ENCODE measurements around the gene EEFSEC. TPM values are rescaled to one million over a fixed set of nuclear protein-coding genes. Genes with fewer than 3 reads are reported as not detected.
A peak's percentile ranks its signal among the peaks of the same experiment; 100 is the strongest.

The EEFSEC gene
- total RNA-seq, 1 donor from 2014 or later, result 23.4 TPM

- H3K27me3 Mint-ChIP-seq (ENCODE audit: low read depth), result no peaks in the 10 kb centered on the region
- TF ChIP-seq, protein P1, sequence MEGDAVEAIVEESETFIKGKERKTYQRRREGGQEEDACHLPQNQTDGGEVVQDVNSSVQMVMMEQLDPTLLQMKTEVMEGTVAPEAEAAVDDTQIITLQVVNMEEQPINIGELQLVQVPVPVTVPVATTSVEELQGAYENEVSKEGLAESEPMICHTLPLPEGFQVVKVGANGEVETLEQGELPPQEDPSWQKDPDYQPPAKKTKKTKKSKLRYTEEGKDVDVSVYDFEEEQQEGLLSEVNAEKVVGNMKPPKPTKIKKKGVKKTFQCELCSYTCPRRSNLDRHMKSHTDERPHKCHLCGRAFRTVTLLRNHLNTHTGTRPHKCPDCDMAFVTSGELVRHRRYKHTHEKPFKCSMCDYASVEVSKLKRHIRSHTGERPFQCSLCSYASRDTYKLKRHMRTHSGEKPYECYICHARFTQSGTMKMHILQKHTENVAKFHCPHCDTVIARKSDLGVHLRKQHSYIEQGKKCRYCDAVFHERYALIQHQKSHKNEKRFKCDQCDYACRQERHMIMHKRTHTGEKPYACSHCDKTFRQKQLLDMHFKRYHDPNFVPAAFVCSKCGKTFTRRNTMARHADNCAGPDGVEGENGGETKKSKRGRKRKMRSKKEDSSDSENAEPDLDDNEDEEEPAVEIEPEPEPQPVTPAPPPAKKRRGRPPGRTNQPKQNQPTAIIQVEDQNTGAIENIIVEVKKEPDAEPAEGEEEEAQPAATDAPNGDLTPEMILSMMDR (conservative IDR thresholded peaks at IDR 0.05), result no peak
- no peaks in the 10 kb centered on the region for H3K9me3 Mint-ChIP-seq
- no peak overlapping the region for H3K4me3 Mint-ChIP-seq
- H3K27ac Mint-ChIP-seq (ENCODE audit: unreplicated experiment), result no peak overlapping the region
- H3K36me3 Mint-ChIP-seq (ENCODE audit: low read depth), result no peaks in the 10 kb centered on the region
- DNase-seq (ENCODE audit: low read depth, low spot score), result no peak
- peaks cover 4% of the 10 kb centered on the region for H3K4me1 Mint-ChIP-seq
Observed at GRCh38 chr3:128307781-128308469, 154.6 kb downstream of the EEFSEC start.

GRCh38 chr3:128309026-128309425 is 155.7 kb downstream of the EEFSEC start:
- no peak overlapping the region for H3K27ac Mint-ChIP-seq (ENCODE audit: unreplicated experiment)
- H3K4me3 Mint-ChIP-seq, result no peak overlapping the region
- no peaks in the 10 kb centered on the region for H3K27me3 Mint-ChIP-seq (ENCODE audit: low read depth)
- DNase-seq (ENCODE audit: low read depth, low spot score), result no peak
- H3K4me1 Mint-ChIP-seq, result peaks cover 4% of the 10 kb centered on the region
- TF ChIP-seq, protein P1 (conservative IDR thresholded peaks at IDR 0.05), result no peak
- H3K36me3 Mint-ChIP-seq (ENCODE audit: low read depth), result no peaks in the 10 kb centered on the region
- no peaks in the 10 kb centered on the region for H3K9me3 Mint-ChIP-seq

DNA sequence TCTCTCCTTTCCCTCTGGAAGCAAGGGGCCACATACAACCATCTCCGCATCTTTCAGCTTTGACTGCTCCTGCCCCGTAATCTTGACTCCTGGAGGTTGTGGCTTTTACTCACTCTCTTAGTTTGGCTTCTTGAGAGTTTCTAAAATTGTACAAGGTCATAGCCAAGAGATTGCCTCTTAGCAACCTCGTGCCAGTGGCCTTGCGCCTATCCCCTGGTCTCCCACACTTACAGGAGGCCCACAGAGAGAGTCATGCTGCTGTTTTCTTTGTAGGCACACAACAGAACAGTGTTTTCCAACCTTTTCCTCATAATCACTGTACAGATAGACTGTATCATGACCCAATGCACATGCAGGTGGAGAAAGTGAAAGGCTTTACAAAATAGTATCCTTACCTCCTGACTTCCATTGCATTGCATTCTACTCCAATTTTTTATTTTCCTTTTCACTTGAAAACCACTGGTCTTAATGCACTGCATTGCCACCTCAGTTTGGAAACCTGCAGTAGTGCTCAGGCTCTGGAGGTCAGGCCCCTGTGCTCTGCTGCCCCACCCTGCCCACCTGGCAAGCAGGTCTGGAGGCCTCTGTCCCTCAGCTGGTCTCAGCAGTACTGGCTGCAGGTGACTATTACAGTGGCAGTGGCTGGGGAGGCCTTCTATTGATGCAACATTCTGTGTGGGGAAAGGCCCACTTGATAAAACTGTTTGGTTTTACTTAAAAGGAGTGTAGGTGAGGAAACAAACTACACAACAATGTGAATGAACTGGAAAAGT is 157.2 kb downstream of the EEFSEC start:
- H3K27ac Mint-ChIP-seq (ENCODE audit: unreplicated experiment), result peak overlapping the region; percentile 72
- no peak for DNase-seq (ENCODE audit: low read depth, low spot score)
- no peaks in the 10 kb centered on the region for H3K9me3 Mint-ChIP-seq
- H3K36me3 Mint-ChIP-seq (ENCODE audit: low read depth), result no peaks in the 10 kb centered on the region
- TF ChIP-seq, protein P1 (conservative IDR thresholded peaks at IDR 0.05), result no peak
- H3K4me3 Mint-ChIP-seq, result no peak overlapping the region
- H3K4me1 Mint-ChIP-seq, result peaks cover 4% of the 10 kb centered on the region
- H3K27me3 Mint-ChIP-seq (ENCODE audit: low read depth), result no peaks in the 10 kb centered on the region

- TF ChIP-seq, protein P1 (conservative IDR thresholded peaks at IDR 0.05), result no peak
- Mint-ChIP-seq H3K4me3 (no peak overlapping the region), H3K9me3 (no peaks in the 10 kb centered on the region), H3K4me1 (peaks cover 9% of the 10 kb centered on the region), H3K27ac (ENCODE audit: unreplicated experiment) (no peak overlapping the region), H3K27me3 (ENCODE audit: low read depth) (no peaks in the 10 kb centered on the region), H3K36me3 (ENCODE audit: low read depth) (no peaks in the 10 kb centered on the region)
- no peak for DNase-seq (ENCODE audit: low read depth, low spot score)
Observed at GRCh38 chr3:128311441-128311844, 158.2 kb downstream of the EEFSEC start.

DNA sequence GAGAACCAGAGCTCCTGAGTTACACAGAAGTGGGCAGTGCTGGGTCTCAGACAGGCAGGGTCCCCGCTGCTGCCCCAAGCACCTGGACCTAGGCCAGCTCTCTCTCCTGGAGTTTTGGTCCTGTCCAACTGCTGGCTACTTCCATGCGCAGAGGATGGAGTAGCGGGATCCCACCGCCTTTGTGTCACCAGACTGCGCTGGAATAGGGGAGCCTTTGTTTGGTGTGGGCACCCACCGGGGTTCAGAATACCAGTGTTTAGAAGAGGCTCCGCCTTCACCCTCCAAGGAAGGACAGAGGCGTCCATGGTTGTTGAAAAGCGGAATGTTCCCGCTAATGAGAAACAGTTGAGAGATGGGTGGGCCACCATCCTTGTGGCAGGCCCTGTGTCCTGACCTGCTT is 159.0 kb downstream of the EEFSEC start:
- DNase-seq (ENCODE audit: low read depth, low spot score), result no peak
- H3K27ac Mint-ChIP-seq (ENCODE audit: unreplicated experiment), result no peak overlapping the region
- H3K4me3 Mint-ChIP-seq, result no peak overlapping the region
- TF ChIP-seq, protein P1 (conservative IDR thresholded peaks at IDR 0.05), result no peak
- no peaks in the 10 kb centered on the region for H3K9me3 Mint-ChIP-seq
- no peaks in the 10 kb centered on the region for H3K27me3 Mint-ChIP-seq (ENCODE audit: low read depth)
- H3K4me1 Mint-ChIP-seq, result peaks cover 17% of the 10 kb centered on the region
- H3K36me3 Mint-ChIP-seq (ENCODE audit: low read depth), result no peaks in the 10 kb centered on the region
